Inflammatory macrophage treated with lipopolysaccharide for 4 hours (primary cell): ENCODE measurements around the gene NSG1.
"Not testable (repeated sequence)": the region's sequence is repeated elsewhere in the genome, so short reads cannot be mapped to it uniquely, and the experiment has no call there.

Source experiments
- DNase-seq: peaks from one replicate; pipeline ENCODE4 v3.0.0-alpha.2; 2020

The NSG1 gene

GRCh38 chr4:4437798-4438470, 51.0 kb downstream of the NSG1 start:
- no peak for DNase-seq

DNA sequence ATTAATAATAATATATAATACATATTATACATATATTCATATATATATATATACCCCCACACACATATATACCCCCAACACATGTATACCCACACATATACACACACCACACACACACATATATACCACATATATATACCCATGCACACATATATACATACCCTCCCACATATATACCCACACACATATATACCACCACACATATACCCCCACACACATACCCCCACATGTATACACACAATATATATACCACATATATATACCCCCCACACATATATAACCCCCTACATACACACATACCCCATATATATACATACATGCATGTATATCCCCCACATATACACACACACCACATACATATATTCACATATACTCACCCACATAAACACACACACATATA, 52.0 kb downstream of the NSG1 start:
- no peak for DNase-seq

DNA sequence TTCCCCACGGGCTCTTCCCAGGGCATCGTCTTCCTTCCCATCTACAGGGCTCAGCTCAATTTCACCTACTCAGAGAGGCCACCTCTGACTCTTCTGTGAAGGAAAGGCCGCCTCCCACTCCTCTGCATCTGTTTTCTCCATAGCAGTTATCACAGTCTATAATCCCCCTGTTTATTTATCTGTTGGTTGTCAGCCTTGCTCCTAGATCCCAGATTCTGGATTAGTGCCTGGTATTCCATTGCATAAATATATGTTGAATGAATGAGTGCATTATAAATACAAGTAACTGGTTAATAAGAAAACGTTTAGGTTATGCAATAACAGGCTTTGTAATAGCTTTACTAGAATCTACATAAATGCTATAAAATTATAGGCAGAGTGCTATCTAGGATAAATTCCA, 52.9 kb downstream of the NSG1 start:
- DNase-seq = no peak

GRCh38 chr4:4440333-4441061, 53.6 kb downstream of the NSG1 start:
- DNase-seq = no peak

GRCh38 chr4:4443821-4444220, 56.9 kb downstream of the NSG1 start:
- no peak for DNase-seq

DNA sequence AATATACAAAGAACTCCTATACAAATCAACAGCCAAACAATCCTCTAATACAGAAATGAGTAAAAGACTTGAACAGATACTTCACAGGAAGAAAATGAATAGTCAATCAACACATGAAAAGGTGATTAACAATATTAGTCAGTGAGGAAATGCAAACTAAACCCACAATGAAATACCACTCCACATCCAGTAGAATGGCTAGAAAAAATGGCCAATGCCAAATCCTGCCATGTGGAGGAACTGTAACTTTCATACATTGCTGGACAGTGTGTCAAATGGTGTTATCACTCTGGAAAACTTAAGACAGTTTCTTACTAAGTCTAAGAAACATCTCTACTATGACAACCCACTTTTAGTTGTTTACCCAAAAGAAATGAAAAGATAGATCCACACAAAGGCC, 59.5 kb downstream of the NSG1 start:
- no peak for DNase-seq

GRCh38 chr4:4455210-4455865, 68.4 kb downstream of the NSG1 start:
- no peak for DNase-seq

DNA sequence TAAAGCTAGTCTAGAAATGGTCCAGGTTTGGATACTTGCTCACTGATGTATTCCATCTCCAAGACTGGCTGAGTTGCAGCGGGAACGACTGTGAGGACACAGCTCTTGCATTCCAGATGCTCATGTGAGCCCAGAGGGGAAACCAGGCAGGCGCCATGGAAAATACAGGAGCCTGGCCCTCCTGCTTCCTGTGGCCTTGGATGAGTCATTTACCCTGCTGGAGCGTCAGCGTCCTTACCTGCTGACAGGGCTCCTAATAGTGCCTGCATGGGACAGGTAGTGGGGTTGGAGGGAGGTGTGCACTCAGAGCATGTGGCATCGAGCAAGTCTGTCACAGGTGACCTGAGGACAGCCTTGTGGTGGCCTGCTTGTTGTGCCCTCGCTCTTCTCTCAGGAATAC, 69.4 kb downstream of the NSG1 start:
- no peak for DNase-seq

GRCh38 chr4:4456816-4457578, 70.1 kb downstream of the NSG1 start:
- DNase-seq = no peak

GRCh38 chr4:4457803-4458553, 71.1 kb downstream of the NSG1 start:
- DNase-seq = no peak

GRCh38 chr4:4459181-4459580, 72.3 kb downstream of the NSG1 start:
- DNase-seq = no peak

DNA sequence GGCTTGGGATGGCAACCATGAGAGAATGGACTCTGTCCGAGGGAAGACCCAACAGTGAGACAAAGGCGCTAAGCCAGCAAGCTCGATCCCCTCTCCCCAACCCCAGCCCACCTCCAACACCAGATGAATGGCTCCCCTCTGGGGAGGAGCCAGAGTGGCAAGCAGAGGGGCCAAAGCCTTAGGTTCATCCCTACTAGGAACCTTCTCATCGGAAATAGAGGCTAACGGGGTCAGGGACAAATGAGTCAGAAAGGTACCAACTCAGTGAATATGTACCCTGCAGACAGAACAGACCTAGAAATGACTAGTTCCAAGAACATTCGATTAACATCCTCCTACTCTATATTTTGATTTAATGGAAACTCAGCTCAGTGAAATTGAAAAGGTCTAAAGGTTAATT, 73.9 kb downstream of the NSG1 start:
- no peak for DNase-seq

DNA sequence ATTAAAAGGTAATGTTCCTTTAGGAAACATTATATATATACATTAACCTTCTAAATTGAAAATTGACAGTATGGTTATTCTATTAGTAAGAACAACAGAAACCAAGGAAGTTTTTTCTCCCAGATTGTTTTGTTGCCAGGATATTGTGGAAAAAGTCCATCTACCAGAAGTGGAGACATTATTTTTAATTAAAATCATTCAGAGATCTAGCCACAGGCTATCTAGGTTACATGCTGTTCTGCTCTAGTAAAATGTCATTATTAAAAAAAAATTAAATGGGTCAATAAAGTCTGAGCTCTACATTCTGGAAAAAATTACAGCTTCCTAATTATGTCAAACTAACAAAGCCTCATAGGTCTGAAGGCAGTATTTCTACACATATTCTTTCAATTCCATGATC, 74.3 kb downstream of the NSG1 start:
- no peak for DNase-seq

DNA sequence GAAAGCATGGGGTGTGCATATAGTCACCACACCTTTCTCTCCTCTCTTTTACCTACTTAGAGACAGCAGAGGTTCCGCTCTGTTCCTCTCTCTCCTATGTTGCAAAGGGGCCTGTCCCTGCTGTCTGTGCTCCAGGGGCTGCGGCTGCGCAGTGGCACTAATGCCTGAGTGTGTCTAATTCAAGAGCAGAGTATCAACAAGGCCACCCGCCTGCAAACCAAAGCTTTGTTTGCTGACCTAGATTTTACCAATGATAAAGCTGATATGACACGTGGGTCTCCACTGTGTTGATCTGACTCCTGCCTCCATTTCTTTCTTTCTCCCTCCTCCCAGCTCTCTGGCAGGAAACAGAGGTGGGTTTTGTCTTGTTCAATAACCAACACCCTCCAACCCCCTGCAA, 74.9 kb downstream of the NSG1 start:
- DNase-seq = no peak

GRCh38 chr4:4462970-4463369, 76.1 kb downstream of the NSG1 start:
- DNase-seq = no peak

GRCh38 chr4:4465238-4465637, 78.3 kb downstream of the NSG1 start:
- not testable (repeated sequence) for DNase-seq
